HL-60 (cell line): Measurements from ENCODE around the gene CSF1.
"Not testable (repeated sequence)": the region's sequence is repeated elsewhere in the genome, so short reads cannot be mapped to it uniquely, and the experiment has no call there.

Experiments
- DNase-seq, 2 experiments: peaks; one replicate each; pipeline ENCODE4 v3.0.0-alpha.2; 2010 to 2020; ENCODE audit warnings: low read depth in 1 of 2, low spot score in 1 of 2
- H3K27ac ChIP-seq: fragments of 250-450 bp; sonication (Bioruptor Pico); replicated peaks from 2 replicates; pipeline ENCODE4 v1.5.1; 2020; ENCODE audit warnings: mild to moderate bottlenecking, moderate library complexity
- H3K27me3 ChIP-seq: fragments of 250-450 bp; sonication (Bioruptor Pico); 2 replicates; pipeline ENCODE4 v1.5.1; 2021; ENCODE audit warnings: mild to moderate bottlenecking, moderate library complexity; ENCODE audit not compliant: insufficient read depth, poor library complexity, severe bottlenecking
- H3K4me3 ChIP-seq: replicated peaks from 2 replicates; pipeline ENCODE4 v1.5.1; 2011; ENCODE audit warnings: mild to moderate bottlenecking, control low read depth, low read length; ENCODE audit not compliant: insufficient read depth
- GABPA ChIP-seq: IDR thresholded peaks from 2 replicates; pipeline ENCODE4 v1.6.1; 2012; ENCODE audit warnings: low read depth
- POLR2AphosphoS5 ChIP-seq: IDR thresholded peaks from 2 replicates; pipeline ENCODE4 v1.6.1; 2012; ENCODE audit warnings: low read depth
- SPI1 ChIP-seq: IDR thresholded peaks from 2 replicates; pipeline ENCODE4 v1.6.1; 2012; ENCODE audit warnings: low read depth, mild to moderate bottlenecking, borderline replicate concordance
- TF ChIP-seq, protein P1 (sequence below): IDR thresholded peaks from 2 replicates; pipeline ENCODE4 v1.6.1; 2012; ENCODE audit warnings: low read depth; ENCODE audit not compliant: insufficient replicate concordance
- TF ChIP-seq, protein P2 (sequence below): IDR thresholded peaks from one replicate; pipeline ENCODE4 v1.5.1; 2011; ENCODE audit warnings: low read length, control low read depth, inconsistent platforms; ENCODE audit not compliant: insufficient read depth

CSF1 gene

DNA sequence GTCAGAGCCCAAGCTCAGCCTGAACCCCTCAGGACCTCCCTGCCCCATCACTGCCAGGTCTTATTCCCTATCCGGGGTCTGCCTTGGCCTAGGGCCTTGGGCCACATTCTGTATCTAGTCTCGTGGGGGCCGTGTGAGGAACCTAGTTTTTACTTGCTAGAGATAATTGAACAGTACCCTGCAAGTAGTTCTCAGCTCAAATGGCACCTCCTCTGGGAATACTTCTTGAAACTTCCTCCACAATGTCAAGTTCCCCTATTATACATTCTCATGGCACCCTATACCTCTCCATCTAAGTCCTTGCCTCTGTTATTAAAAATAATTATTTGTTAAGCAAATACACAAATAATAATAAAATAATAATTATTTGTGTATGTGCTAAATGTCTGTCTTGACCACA, 32.9 kb upstream of the CSF1 start:
- no peak overlapping the region for H3K27ac ChIP-seq
- TF ChIP-seq, protein P1, sequence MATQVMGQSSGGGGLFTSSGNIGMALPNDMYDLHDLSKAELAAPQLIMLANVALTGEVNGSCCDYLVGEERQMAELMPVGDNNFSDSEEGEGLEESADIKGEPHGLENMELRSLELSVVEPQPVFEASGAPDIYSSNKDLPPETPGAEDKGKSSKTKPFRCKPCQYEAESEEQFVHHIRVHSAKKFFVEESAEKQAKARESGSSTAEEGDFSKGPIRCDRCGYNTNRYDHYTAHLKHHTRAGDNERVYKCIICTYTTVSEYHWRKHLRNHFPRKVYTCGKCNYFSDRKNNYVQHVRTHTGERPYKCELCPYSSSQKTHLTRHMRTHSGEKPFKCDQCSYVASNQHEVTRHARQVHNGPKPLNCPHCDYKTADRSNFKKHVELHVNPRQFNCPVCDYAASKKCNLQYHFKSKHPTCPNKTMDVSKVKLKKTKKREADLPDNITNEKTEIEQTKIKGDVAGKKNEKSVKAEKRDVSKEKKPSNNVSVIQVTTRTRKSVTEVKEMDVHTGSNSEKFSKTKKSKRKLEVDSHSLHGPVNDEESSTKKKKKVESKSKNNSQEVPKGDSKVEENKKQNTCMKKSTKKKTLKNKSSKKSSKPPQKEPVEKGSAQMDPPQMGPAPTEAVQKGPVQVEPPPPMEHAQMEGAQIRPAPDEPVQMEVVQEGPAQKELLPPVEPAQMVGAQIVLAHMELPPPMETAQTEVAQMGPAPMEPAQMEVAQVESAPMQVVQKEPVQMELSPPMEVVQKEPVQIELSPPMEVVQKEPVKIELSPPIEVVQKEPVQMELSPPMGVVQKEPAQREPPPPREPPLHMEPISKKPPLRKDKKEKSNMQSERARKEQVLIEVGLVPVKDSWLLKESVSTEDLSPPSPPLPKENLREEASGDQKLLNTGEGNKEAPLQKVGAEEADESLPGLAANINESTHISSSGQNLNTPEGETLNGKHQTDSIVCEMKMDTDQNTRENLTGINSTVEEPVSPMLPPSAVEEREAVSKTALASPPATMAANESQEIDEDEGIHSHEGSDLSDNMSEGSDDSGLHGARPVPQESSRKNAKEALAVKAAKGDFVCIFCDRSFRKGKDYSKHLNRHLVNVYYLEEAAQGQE, result no peak
- TF ChIP-seq GABPA (no peak), SPI1 (no peak)
- TF ChIP-seq, protein P2, sequence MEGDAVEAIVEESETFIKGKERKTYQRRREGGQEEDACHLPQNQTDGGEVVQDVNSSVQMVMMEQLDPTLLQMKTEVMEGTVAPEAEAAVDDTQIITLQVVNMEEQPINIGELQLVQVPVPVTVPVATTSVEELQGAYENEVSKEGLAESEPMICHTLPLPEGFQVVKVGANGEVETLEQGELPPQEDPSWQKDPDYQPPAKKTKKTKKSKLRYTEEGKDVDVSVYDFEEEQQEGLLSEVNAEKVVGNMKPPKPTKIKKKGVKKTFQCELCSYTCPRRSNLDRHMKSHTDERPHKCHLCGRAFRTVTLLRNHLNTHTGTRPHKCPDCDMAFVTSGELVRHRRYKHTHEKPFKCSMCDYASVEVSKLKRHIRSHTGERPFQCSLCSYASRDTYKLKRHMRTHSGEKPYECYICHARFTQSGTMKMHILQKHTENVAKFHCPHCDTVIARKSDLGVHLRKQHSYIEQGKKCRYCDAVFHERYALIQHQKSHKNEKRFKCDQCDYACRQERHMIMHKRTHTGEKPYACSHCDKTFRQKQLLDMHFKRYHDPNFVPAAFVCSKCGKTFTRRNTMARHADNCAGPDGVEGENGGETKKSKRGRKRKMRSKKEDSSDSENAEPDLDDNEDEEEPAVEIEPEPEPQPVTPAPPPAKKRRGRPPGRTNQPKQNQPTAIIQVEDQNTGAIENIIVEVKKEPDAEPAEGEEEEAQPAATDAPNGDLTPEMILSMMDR, result no peak
- DNase-seq, result no peak
- H3K27me3 ChIP-seq, result no peaks in the 10 kb centered on the region
- H3K4me3 ChIP-seq, result no peak overlapping the region

DNA sequence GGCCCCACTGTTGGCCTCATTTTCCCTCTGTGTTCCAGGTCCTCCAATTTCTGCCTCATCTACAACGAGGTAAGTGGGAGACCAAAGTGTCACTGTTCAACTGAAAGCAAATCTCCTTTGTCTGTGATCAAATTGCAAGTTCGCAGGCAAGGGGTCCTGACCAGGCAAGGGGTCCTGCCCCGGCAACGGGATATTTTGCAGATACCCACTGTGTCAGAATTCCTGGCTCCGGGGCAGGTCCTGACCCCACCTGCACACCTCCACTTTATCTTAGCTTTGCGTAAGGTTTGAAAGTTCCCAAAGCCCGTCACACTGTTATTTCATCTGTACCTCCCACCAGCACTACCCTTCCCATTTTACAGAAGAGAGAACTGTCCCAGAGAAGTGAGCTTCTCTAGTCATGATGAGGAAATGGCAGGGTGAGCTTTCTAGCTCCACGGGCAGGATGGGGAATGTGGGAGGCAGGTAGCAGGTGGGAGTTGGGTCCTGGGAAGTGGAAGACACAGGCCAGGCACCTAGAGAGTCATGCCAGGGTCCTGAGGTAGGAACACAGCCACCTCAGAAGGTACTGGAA, 32.0 kb upstream of the CSF1 start:
- no peaks in the 10 kb centered on the region for H3K27me3 ChIP-seq
- no peak overlapping the region for H3K4me3 ChIP-seq
- no peak for DNase-seq
- no peak for TF ChIP-seq POLR2AphosphoS5
- TF ChIP-seq, protein P2, result no peak
- TF ChIP-seq GABPA, result no peak
- TF ChIP-seq, protein P1, result no peak
- TF ChIP-seq SPI1, result no peak
- H3K27ac ChIP-seq, result no peak overlapping the region

DNA sequence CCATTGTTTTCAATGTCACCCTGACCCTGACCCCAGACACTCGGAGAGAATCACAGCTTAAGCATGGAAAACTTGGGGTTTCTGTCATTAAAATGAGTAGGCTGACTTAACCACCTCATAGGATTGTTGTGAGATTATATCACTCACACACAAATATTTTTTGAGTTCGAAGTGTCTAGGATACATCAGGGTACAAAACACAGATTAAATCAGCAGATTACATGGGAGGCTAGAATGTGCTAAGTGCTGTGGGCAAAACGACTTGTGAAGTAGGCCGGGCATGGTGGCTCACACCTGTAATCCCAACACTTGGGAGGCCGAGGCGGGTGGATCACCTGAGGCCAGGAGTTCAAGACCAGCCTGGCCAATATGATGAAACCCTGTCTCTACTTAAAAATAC, 31.3 kb upstream of the CSF1 start:
- H3K4me3 ChIP-seq, H3K27me3 ChIP-seq, H3K27ac ChIP-seq, DNase-seq: not testable (repeated sequence)

DNA sequence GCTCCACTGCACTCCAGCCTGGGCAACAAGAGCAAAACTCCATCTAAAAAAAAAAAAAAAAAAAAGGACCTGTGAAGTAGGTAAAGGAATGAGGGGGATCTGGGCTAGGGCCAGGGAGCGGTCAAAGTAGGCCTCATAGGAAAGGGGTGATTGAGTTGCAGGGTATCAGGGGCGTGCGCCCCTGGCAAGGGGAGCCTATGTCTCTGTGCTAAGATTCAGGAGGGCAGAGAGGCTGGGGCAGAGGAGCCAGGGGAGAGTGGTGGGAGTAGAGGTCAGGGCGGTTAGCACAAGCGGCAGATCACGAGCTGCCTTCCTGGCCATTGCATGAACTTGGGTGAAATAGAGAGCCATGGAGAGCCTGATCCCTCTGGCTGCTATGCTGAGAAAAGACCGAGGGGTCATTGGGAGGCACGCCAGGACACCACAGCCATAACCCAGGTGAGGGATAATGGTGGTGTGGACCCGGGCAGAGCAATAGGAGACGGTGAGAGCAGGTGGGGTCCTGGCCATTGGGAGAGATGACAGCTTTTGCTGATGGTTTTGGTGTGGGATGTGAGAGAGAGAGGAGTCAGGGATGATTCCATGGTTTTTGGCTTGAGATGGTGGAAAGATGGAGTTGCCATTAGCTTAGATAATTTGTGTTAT, 30.6 kb upstream of the CSF1 start:
- no peaks in the 10 kb centered on the region for H3K27me3 ChIP-seq
- DNase-seq, result no peak
- no peak overlapping the region for H3K27ac ChIP-seq
- TF ChIP-seq GABPA (no peak), SPI1 (no peak), POLR2AphosphoS5 (no peak)
- TF ChIP-seq, protein P1, result no peak
- TF ChIP-seq, protein P2, result no peak
- H3K4me3 ChIP-seq, result no peak overlapping the region
